HG02840 (cell line): ENCODE data around the gene GIMAP1.

Experiments used
- ATAC-seq: cut with Tn5 transposase; IDR thresholded peaks from one replicate; pipeline ENCODE4 v1.9.1; 2021; ENCODE audit warnings: mild to moderate bottlenecking, moderate library complexity, moderate number of reproducible peaks; ENCODE audit not compliant: unreplicated experiment, low FRiP score

GIMAP1 gene

DNA sequence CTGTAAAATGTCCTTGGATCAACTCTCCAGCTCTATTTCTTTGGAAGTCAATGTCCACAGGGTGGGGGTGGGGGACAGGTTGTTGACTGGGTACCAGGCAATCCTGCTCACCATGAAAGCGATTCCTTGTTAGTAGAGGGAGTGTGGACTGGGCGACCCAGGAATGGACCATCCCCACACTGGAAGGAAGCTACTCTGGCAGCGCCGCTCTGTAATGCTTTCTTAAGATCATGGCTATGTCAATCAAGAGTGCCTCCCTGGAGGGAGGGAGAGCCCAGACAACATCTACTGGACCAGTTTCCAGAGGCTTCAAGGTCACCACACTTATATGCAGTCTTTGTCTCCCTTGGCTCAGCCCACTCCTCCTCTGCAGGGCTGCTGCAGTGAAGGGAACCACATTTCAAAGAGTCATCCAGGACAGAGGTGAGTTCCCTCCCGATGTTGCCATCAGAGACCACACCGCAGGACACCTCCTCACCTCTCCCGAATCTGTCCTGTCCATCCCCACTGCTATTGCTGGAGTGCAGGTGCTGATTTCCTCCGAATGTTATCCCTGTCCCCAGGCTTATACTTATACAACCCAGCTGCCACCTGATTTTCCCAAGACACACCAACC is 27.7 kb downstream of the GIMAP1 start:
- ATAC-seq: no peak

DNA sequence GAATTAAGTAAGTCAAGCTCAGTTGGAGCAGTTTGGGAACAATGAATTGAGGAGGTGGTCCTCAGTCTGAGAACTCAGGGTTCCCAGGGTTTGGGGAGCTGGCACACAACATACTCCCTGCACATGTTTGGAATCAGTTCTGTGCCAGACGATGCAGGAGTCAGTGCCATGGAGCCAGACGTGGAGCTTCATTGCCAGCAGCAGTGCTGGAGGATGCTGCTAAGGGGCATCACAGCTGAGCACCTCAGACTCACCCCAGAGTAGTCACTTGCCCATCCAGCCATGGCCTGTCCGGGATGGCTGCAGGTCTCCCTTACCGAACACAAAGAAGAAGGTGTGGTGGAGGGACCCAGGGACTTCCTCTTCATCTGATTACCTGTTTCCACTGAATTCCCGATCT is 28.7 kb downstream of the GIMAP1 start:
- no peak for ATAC-seq

DNA sequence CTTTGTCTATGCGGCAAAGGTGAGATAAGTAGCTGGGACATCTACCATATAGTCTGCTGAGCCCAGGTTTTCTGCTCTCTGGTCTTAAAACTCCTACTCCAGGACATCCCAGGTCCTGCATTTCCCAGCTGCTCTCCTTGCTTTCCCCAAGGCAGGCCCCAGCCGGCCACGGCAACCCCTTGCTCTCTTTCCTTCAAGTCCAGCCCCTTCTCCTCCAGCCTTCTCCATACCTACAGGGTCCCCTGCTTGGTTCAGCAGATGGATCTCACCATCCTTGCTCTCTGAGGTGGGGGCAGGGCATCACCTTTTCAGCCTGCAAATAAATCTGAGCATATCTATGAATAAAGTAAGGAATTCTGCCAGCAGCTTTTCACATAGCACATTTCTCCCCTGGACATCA is 29.5 kb downstream of the GIMAP1 start:
- ATAC-seq: no peak

GRCh38 chr7:150746921-150747320 is 30.5 kb downstream of the GIMAP1 start:
- no peak for ATAC-seq

DNA sequence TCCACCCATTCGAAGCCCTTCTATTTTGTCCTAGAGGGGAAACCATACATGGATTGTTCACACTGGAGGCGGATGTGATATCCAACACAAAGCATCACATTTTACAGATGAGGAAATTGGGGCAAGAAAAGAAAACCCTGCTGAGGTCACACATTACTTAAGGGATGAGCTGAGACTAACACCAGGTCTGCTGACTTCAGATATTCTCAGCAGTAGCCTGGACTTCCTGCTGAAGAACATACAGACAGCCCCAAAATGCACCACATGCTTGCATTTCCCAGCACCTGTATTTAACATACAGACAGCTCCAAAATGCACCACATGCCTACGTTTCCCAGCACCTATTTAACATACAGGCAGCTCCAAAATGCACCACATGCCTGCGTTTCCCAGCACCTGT is 32.0 kb downstream of the GIMAP1 start:
- ATAC-seq: no peak

- ATAC-seq: no peak
Measured at GRCh38 chr7:150751702-150752101, 35.3 kb downstream of the GIMAP1 start.

DNA sequence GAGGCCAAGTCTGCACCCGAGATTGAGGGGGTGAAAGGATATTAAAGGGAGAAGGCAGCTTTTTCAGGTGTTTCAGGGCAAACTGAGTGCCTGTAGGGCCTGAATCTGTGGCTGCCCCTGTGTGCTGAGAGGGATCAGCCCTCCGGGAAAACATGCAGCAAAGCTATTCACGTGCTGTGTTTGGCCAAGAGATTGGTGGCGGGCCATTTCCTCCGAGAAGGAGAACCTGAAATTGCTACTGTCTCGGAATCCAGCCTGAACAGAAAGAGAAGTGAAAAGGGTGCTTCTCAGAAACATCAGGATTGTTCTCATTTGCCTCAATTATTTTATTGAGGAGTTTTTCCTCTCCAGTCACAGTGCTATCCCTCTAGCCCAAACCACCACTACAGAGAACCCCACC is 36.8 kb downstream of the GIMAP1 start:
- no peak for ATAC-seq

DNA sequence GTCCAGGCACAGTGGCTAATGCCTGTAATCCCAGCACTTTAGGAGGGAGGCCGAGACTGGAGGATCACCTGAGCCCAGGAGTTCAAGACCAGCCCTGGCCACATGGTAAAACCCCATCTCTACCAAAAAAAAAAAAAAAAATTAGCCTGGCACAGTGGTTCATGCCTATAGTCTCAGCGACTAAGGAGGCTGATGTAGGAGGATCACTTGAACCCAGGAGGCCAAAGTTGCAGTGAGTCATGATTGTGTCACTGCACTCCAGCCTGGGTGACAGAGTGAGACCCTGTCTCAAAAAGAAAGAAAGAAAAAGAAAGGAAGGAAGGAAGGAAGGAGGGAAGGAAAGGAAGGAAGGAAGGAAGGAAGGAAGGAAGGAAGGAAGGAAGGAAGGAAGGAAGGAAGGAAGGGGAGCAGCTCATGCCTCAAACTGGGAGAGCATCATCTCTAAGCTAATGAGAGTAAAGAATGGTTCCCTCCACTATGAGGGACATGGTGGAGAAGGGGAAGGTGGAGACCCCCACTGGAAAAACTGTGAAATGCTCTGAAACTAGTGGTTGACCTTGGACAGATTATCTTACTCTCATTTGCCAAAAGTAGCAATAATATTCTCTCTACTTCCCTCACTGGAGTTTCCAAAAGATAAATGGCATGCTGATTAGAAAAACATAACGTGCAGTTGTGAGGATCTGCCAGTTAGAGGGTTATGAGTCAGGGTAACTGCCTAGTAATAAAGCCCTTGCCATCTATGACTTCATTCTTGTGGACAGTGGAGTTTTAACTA is 37.6 kb downstream of the GIMAP1 start:
- no peak for ATAC-seq

DNA sequence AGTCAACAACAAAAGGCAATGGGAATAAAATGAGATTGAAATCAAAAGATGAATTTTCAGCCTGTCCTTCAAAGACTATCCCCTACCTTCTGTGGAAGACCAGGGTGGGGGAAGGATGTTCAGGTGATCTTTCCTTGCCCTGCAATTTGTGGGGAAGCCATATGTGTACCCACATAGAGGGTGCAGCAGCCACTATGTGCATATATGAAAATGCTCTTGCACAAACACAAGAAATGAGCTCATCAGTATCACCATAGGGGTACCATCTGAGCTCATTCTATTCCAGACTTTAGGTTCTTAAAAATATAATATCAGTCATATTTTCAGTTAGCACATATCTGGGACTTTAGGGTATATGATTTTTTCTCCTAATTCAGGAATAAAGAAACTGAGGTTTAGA is 38.5 kb downstream of the GIMAP1 start:
- ATAC-seq: no peak

- no peak for ATAC-seq
Measured at GRCh38 chr7:150755473-150756099, 39.2 kb downstream of the GIMAP1 start.

- no peak for ATAC-seq
Measured at GRCh38 chr7:150756166-150756565, 39.8 kb downstream of the GIMAP1 start.

DNA sequence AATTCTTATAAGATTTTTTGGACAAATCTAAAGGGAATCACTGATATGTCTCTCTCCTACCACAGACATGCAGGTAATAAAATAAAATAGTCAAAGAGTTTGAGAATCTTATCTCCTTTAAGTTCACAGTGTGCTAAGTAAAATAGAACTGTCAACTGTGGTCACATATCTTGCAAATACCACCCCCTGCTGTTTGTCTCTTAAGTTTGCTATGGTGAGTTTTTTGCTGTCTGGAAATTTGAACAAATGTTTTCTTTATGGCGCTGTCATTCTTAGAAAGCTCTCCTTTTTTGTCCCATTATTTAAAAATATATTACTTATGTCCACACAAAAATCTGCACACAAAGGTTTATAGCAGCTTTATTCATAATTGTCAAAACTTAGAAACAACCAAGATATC is 40.4 kb downstream of the GIMAP1 start:
- ATAC-seq: no peak

GRCh38 chr7:150759479-150759878 is 43.1 kb downstream of the GIMAP1 start:
- no peak for ATAC-seq

DNA sequence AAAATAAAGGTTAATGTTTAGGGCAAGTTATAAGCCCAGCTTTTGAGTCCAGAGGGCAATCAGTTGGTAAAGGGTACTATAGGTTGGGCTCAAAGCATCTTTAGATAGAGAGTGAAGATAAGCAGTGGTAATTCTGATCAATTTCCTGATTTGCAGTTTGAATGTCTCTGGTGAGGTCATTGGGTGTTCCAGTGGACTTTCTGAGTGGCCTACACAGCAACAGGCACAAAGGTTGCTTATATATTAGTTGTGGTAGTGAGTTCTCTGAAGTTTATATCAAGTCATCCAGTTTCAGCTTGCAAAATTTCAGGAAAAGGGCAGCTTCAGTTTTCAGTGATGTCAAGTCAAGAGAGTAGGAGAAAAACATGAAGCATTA is 49.9 kb downstream of the GIMAP1 start:
- no peak for ATAC-seq

GRCh38 chr7:150769768-150770167 is 53.4 kb downstream of the GIMAP1 start:
- no peak for ATAC-seq
